A673 (cell line): ENCODE results near the gene JRKL.

Source experiments
- EZH2 ChIP-seq: fragments of 200-600 bp; sonication (generic); IDR thresholded peaks from 2 replicates; pipeline ENCODE4 v1.6.1; 2017; ENCODE audit warnings: borderline replicate concordance, low read depth, mild to moderate bottlenecking, mixed read lengths, antibody characterized with exemption, low read length; ENCODE audit not compliant: poor library complexity, severe bottlenecking
- TF ChIP-seq, protein P1 (sequence below): fragments of 300-800, 200-600 bp; sonication (generic); conservative IDR thresholded peaks from 2 replicates; pipeline ENCODE4 v1.5.1; 2017; ENCODE audit warnings: low read depth, mild to moderate bottlenecking, antibody characterized with exemption, low read length, moderate library complexity, mixed read lengths

DNA sequence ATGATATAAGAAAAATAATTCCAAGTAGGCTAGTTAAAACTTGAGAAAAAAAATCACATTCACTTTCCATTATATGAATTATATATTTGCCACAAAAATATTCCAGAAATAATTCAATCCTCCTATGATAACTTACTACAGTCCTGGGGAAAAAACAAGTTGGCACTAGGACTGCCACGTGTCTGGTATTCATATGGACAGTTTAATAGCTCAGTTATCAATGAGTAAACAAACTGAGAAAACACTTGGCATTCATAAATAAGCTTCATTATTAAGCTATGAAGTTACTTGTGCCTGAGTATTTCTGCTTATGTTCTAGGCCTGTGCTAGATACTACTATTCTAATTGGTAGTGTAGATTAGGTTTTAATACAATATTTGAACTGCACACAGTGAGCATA is 24.3 kb upstream of the JRKL start:
- TF ChIP-seq, protein P1, sequence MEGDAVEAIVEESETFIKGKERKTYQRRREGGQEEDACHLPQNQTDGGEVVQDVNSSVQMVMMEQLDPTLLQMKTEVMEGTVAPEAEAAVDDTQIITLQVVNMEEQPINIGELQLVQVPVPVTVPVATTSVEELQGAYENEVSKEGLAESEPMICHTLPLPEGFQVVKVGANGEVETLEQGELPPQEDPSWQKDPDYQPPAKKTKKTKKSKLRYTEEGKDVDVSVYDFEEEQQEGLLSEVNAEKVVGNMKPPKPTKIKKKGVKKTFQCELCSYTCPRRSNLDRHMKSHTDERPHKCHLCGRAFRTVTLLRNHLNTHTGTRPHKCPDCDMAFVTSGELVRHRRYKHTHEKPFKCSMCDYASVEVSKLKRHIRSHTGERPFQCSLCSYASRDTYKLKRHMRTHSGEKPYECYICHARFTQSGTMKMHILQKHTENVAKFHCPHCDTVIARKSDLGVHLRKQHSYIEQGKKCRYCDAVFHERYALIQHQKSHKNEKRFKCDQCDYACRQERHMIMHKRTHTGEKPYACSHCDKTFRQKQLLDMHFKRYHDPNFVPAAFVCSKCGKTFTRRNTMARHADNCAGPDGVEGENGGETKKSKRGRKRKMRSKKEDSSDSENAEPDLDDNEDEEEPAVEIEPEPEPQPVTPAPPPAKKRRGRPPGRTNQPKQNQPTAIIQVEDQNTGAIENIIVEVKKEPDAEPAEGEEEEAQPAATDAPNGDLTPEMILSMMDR, result no peak
- TF ChIP-seq EZH2, result no peak
